Cortex of kidney (tissue), 1 donor: ENCODE results near the gene LRP11.
"Not testable (repeated sequence)": the region's sequence is repeated elsewhere in the genome, so short reads cannot be mapped to it uniquely, and the experiment has no call there.

Experiments
- DNase-seq: peaks from one replicate; lab custom pipeline; 2025; lab: John Stamatoyannopoulos, UW

LRP11 gene

GRCh38 chr6:149848343-149848742 lies 15.8 kb downstream of the LRP11 start:
- not testable (repeated sequence) for DNase-seq

DNA sequence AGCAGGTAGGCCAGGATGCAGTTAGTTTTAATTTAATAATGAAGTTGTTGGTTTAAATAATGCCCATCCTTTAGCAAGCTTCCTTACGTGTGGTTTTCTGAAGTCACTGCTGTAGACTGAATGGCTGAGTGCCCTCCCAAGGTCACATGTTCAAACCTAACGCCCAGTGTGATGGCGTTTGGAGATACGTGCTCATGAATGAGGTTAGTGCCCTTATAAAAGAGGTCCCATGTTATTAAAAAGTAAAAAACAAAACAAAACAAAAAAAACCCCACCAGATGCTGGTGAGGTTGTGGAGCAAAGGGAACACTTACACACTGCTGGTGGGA lies 16.3 kb downstream of the LRP11 start:
- no peak for DNase-seq

DNA sequence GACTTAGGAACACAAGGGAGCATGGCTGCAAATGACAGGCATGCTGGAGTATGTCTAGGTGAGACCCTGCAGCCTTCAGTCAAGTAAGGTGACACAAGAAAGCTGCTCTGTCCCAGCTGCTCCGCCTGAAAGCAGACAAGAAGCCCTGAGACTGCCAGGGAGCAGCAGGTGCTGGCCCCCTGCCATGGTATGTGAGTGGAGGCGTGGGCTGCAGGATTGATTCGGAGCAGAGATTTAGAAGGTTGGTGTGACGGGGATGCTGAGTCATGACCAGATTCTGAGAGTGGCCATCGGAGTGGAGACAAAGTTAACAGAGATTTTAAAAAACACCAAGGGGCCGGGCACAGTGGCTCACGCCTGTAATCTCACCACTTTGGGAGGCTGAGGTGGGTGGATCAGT lies 17.8 kb downstream of the LRP11 start:
- DNase-seq: no peak

DNA sequence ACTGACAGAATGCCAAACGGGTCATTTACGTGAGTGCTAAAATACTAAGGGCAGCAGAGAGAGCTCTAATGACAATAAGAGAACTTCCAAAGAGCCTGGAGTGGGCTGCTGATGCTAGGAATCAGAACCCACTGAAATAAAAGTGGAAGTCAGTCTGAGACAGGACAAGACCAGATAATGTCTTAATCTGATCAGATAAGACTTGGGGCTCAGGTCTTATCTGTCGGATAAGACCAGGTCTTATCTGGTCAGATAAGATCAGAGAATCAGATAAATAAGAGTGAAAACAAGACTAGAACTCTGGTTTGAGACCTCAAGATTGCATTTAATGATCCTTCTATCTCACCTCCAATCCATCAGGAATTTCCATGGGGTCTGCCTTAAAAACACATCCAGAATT lies 18.6 kb downstream of the LRP11 start:
- no peak for DNase-seq

DNA sequence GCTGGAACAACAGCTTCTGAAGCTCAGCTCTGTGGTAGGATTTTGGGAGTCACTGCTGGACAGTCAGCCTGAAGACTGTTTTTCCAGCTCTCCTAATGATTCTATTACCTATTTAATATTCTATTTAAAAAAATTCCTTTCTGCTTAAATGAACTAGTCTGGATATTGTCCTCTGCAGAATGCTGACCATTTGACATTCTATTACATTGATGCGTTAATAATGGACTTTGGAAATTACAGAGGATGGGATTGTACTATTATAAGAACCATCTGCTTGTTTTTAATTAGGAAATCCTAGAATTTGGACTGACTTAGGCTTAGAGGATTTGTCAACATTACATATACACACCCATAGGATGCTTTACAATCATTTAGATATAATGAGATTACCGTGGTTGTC lies 19.7 kb downstream of the LRP11 start:
- DNase-seq: no peak

DNA sequence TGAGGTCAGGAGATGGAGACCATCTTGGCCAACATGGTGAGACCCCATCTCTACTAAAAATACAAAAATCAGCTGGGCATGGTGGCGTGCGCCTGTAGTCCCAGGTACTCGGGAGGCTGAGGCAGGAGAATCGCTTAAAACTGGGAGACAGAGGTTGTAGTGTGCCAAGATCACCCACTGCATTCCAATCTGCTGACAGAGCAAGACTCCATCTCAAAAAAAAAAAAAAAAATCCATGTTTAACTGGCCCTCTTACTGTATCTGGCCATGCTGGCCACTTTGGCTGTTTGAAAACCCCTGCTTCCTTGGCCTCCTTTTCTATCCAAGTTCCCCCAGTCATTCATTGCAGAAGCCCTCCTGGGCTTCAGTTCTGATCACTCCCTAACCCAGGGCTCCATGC lies 20.1 kb downstream of the LRP11 start:
- not testable (repeated sequence) for DNase-seq

GRCh38 chr6:149843051-149843633 lies 21.0 kb downstream of the LRP11 start:
- no peak for DNase-seq

DNA sequence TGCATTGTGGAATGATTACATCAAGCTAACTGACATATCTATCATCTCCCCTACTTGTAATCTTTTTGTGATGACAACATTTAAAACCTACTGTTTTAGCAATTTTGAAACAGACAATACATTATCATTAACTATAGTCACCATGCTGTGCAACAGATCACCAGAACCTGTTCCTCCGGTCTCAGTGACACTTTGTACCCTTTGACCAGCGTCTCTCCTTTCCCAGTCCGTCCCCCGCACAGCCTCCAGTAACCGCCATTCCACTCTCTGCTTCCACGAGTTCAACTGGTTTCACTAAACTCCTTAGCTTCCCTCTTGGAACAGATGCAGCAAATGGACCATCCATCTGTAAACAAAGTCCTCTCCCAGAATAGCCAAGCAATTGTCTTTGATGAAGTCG lies 21.8 kb downstream of the LRP11 start:
- DNase-seq: no peak

GRCh38 chr6:149840345-149841075 lies 23.6 kb downstream of the LRP11 start:
- DNase-seq: no peak

GRCh38 chr6:149834513-149835481 lies 29.4 kb downstream of the LRP11 start:
- no peak for DNase-seq

DNA sequence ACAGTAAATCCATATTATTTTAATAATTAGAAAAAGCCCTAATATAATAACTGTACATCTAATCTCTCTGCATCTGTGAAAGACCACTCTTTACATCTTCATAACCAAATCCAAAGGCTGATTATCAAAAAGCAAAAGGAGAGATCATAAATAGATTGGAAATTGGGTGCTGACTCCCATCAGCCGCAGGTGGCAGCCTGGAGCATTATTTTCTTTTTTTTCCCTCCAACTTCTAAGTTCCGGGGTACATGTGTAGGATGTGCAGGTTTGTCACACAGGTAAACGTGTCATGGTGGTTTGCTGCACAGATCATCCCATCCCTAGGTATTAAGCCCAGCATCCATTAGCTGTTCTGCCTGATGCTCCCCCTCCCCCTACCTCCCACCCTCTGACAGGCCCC lies 30.5 kb downstream of the LRP11 start:
- DNase-seq: no peak

GRCh38 chr6:149831308-149831820 lies 32.8 kb downstream of the LRP11 start:
- no peak for DNase-seq

- DNase-seq: no peak
Measured at GRCh38 chr6:149830731-149831307, 33.3 kb downstream of the LRP11 start.

GRCh38 chr6:149825292-149825691 lies 38.9 kb downstream of the LRP11 start:
- DNase-seq: no peak

GRCh38 chr6:149823013-149823412 lies 41.1 kb downstream of the LRP11 start:
- no peak for DNase-seq

DNA sequence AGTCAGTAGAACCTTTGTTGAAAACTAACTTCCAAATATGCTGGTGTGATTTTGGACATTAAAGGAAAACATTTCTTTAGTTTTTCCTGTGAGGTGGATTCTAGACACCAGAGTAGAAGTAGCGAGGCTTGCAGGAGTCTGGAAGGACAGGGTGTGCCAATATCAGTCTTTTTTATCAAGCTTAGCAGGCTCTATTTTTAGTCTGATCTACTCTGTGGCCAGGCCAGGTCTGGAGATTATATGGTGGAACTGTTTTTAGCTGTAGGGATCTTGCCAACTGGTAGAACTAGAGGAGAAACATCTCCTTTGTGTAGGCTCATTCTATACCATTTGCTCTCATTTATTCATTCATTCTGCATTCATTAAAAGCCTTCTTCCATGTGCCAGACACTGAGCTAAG lies 42.7 kb downstream of the LRP11 start:
- no peak for DNase-seq

DNA sequence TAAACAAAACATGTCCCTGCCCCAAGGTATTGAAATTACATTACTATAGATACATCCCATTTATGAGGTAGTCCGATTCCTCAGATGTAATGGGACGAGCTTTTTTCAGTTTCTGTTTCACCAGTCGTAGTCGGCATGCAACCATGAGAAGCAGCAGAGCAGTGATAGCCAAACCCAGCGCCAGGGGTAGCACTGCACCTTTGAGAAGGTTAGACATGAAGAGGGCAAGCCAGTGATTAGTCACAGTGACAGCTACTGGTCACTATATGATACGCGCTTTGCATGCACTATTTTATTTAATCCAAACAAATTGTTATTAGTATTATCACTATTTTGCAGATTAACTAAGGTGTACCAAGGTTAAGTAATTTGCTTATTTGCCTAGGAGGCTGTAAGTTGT lies 43.7 kb downstream of the LRP11 start:
- DNase-seq: no peak

GRCh38 chr6:149815788-149816187 lies 48.4 kb downstream of the LRP11 start:
- DNase-seq: no peak

GRCh38 chr6:149813351-149813750 lies 50.8 kb downstream of the LRP11 start:
- no peak for DNase-seq

DNA sequence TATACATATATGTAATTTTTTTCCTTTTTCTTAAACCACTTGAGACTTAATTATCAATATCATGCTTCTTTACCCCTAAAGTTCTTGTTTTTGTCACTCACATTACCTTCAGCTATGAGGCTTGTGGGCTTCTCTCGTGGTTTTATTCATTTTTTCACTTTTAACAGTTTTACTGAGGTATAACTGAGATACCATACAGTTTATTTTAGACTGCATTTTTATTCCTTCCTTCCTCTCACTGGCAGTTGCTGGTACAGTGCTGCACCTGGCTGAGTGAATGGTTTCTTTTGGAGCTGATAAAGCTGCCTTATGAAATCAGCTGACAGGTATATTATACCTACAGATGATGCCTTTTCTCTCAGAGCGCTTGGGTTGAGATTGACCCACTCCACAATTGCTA lies 54.4 kb downstream of the LRP11 start:
- no peak for DNase-seq

DNA sequence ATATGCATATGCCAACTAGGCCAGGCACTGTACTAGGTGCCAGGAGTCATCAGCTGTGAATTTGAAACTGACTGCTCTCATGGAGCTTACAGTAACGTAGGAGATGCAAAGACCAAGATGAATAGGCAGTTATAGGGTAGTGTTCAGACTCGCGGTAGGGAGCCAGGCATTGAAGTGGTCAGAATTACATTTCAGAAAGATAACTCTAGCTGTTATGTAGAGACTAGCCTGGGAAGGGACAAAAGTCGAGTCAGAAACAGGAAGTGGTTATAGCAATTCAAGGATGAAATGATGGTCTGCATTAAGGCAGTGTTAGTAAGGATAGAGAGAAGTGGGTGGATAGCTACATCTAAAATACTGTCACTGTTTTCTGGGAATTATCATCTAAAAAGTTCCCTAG lies 58.0 kb downstream of the LRP11 start:
- DNase-seq: no peak

DNA sequence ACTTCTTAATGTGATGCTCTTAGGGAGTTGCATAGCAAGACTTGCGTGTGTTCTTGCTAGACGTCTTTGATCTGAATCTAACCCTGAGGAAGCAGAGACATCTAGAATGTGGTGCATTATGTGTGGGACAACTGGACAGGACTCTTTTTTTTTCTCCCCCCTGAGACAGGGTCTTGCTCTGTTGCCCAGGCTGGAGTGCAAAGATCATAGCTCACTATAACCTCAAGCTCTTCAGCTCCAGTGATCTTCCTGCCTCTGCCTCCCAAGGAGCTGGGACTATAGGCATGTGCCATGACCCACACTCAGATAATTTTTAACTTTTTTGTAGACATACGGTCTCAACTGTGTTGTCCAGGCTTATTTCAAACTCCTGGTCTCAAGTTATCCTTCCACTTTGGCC lies 80.6 kb downstream of the LRP11 start:
- DNase-seq: no peak
